Cardiac muscle cell (in vitro differentiated cells and primary cell): ENCODE data around the gene SAMD4B. TPM values are rescaled to one million over a fixed set of nuclear protein-coding genes. Genes with fewer than 3 reads are reported as not detected.

ENCODE experiments used
- DNase-seq, 2 donors: peaks; one replicate each; pipeline versions ENCODE4 v3.0.0 to v3.0.0-alpha.2; 2010 to 2017; ENCODE audit warnings: low read depth in 1 of 2, low spot score in 1 of 2
- H3K27ac ChIP-seq: fragments of 200-600 bp; sonication (generic); 2 replicates; pipeline ENCODE4 v1.5.1; 2016
- H3K27me3 ChIP-seq: fragments of 200-600 bp; sonication (generic); 2 replicates; pipeline ENCODE4 v1.6.0; 2016; ENCODE audit warnings: control low read depth
- H3K36me3 ChIP-seq: fragments of 200-600 bp; sonication (generic); 2 replicates; pipeline ENCODE4 v1.5.1; 2016; ENCODE audit warnings: control low read depth
- H3K4me1 ChIP-seq: fragments of 200-600 bp; sonication (generic); 2 replicates; pipeline ENCODE4 v1.8.1; 2017; ENCODE audit warnings: low read depth, mild to moderate bottlenecking, mixed run types
- H3K4me3 ChIP-seq: fragments of 200-600 bp; sonication (generic); 2 replicates; pipeline ENCODE4 v1.5.1; 2016; ENCODE audit warnings: mild to moderate bottlenecking
- H3K9me3 ChIP-seq: fragments of 200-600 bp; sonication (generic); 2 replicates; pipeline ENCODE4 v1.5.1; 2017; ENCODE audit warnings: low read depth, mild to moderate bottlenecking, control low read depth
- CTCF ChIP-seq: IDR thresholded peaks from 2 replicates; pipeline ENCODE4 v1.5.1; 2012; ENCODE audit warnings: low read depth, mild to moderate bottlenecking, low read length
- polyA plus RNA-seq: library from polyadenylated mRNA; unstranded; fragments of >200 nt; fragmentation: Nextera tagmentation; extraction: Ambion mirVana; gene quantifications from 2 replicates; pipeline ENCODE4 v1.2.1, GENCODE V29; 2016
- total RNA-seq: library from RNA; depleted of rRNA; stranded (reverse); fragments of >200 nt; gene quantifications from 2 replicates; pipeline ENCODE4 v1.2.3, GENCODE V29; 2016

SAMD4B gene
- total and polyA plus RNA-seq, 2 experiments from 2014 or later = 120 to 183 TPM

- no peak for TF ChIP-seq CTCF
- no peak overlapping the region for H3K4me3 ChIP-seq
- H3K27ac ChIP-seq = no peak overlapping the region
- no peaks in the 10 kb centered on the region for H3K27me3 ChIP-seq
- H3K9me3 ChIP-seq = no peaks in the 10 kb centered on the region
- DNase-seq = no peak
- peaks cover 38% of the 10 kb centered on the region for H3K36me3 ChIP-seq
- peaks cover 7% of the 10 kb centered on the region for H3K4me1 ChIP-seq
Observed at GRCh38 chr19:39416152-39417120, 74.2 kb downstream of the SAMD4B start.

GRCh38 chr19:39417463-39418181 lies 75.4 kb downstream of the SAMD4B start:
- no peak for DNase-seq
- no peaks in the 10 kb centered on the region for H3K27me3 ChIP-seq
- H3K4me3 ChIP-seq = no peak overlapping the region
- no peak overlapping the region for H3K27ac ChIP-seq
- TF ChIP-seq CTCF = no peak
- H3K9me3 ChIP-seq = no peaks in the 10 kb centered on the region
- H3K36me3 ChIP-seq = peaks cover 45% of the 10 kb centered on the region
- peaks cover 4% of the 10 kb centered on the region for H3K4me1 ChIP-seq

- no peak for DNase-seq
- Histone ChIP-seq H3K9me3 (no peaks in the 10 kb centered on the region), H3K27me3 (no peaks in the 10 kb centered on the region), H3K27ac (no peak overlapping the region), H3K4me3 (no peak overlapping the region), H3K4me1 (peaks cover 4% of the 10 kb centered on the region), H3K36me3 (peaks cover 52% of the 10 kb centered on the region)
- TF ChIP-seq CTCF = no peak
Observed at GRCh38 chr19:39419003-39419402, 76.8 kb downstream of the SAMD4B start.

DNA sequence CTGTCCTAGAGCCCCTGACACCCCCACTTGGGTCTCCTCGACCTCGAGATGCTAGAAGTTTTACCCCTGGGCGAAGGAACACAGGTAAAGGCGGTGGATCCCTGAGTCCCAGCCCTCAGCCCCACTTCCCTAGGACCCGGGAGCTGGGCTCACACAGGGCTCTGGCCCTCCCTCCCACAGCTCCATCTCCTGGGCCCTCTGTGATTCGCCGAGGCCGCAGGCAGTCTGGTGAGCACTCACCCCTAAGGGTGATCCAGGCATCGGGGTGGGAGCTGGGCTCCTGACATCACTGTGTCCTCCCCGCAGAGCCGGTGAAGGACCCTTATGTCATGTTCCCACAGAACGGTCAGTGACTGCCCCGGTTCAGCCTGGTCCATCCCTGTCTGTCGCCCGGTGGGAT lies 78.5 kb downstream of the SAMD4B start:
- peaks cover 54% of the 10 kb centered on the region for H3K36me3 ChIP-seq
- TF ChIP-seq CTCF = no peak
- H3K9me3 ChIP-seq = no peaks in the 10 kb centered on the region
- no peak overlapping the region for H3K4me3 ChIP-seq
- no peak overlapping the region for H3K27ac ChIP-seq
- DNase-seq = no peak
- no peaks in the 10 kb centered on the region for H3K27me3 ChIP-seq
- no peaks in the 10 kb centered on the region for H3K4me1 ChIP-seq

DNA sequence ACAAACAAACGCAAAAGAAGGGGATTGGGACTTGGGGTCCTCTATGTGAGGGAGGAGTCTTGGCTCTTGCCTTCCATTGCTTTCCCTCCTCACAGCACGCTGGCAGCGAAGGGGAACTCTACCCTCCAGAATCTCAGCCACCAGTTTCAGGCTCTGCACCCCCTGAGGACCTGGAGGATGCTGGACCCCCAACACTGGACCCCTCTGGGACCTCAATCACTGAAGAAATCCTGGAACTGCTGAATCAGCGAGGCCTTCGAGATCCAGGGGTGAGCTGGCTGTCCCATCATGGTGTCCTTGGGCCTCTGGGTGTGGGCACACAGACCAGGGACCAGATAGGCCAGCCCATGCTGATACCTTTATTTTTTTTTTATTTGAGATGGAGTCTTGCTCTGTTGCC lies 79.8 kb downstream of the SAMD4B start:
- TF ChIP-seq CTCF = no peak
- no peak for DNase-seq
- Histone ChIP-seq H3K4me3 (no peak overlapping the region), H3K27me3 (no peaks in the 10 kb centered on the region), H3K4me1 (no peaks in the 10 kb centered on the region), H3K27ac (no peak overlapping the region), H3K9me3 (no peaks in the 10 kb centered on the region), H3K36me3 (peaks cover 54% of the 10 kb centered on the region)
